Transverse colon (tissue), 4 donors: Measurements from ENCODE around the gene TCL1B. TPM values are rescaled to one million over a fixed set of nuclear protein-coding genes. Genes with fewer than 3 reads are reported as not detected.

Source experiments
- DNase-seq: peaks from one replicate; pipeline ENCODE4 v3.0.0-alpha.2; 2019
- H3K27ac ChIP-seq, 4 donors: fragments of 200-600 bp; sonication (generic); 2 replicates each; pipeline ENCODE4 v1.5.1; 2016 to 2018; ENCODE audit warnings: inconsistent platforms in 4 of 4
- H3K27me3 ChIP-seq: fragments of 200-600 bp; sonication (generic); 2 replicates; pipeline ENCODE4 v1.5.1; 2017; ENCODE audit warnings: inconsistent platforms
- H3K36me3 ChIP-seq, 4 donors: fragments of 200-600 bp; sonication (generic); 2 replicates each; pipeline ENCODE4 v1.5.1; 2017 to 2019; ENCODE audit warnings: inconsistent platforms in 4 of 4
- H3K4me1 ChIP-seq, 4 donors: fragments of 200-600 bp; sonication (generic); 2 replicates each; pipeline ENCODE4 v1.5.1; 2017 to 2020; ENCODE audit warnings: inconsistent platforms in 4 of 4
- H3K4me3 ChIP-seq, 4 donors: fragments of 200-600 bp; sonication (generic); 1 replicate in 1 of 4; 2 replicates in 3 of 4; pipeline versions ENCODE4 v1.5.1 to v1.6.1; 2017 to 2019; ENCODE audit warnings: inconsistent platforms in 4 of 4
- H3K9me3 ChIP-seq, 2 donors: fragments of 200-600 bp; sonication (generic); 2 replicates each; pipeline ENCODE4 v1.5.1; 2017 to 2019; ENCODE audit warnings: inconsistent platforms in 2 of 2
- EP300 ChIP-seq: sonication (generic); formaldehyde crosslinking; IDR thresholded peaks from one replicate; pipeline ENCODE4 v1.6.1; 2017; ENCODE audit warnings: antibody characterized with exemption, low read depth
- POLR2A ChIP-seq: fragments of 450-650 bp; IDR thresholded peaks from one replicate; pipeline ENCODE4 v1.6.1; 2016; ENCODE audit warnings: antibody characterized with exemption, mild to moderate bottlenecking, moderate library complexity
- POLR2AphosphoS5 ChIP-seq, 3 donors: sonication (generic); formaldehyde crosslinking; IDR thresholded peaks; one replicate each; pipeline ENCODE4 v1.6.1; 2016; ENCODE audit warnings: antibody characterized with exemption in 3 of 3
- WGBS, 2 donors: methylation state at CpG; one replicate each; pipeline ENCODE4 v1.1.5; 2018; ENCODE audit warnings: low coverage in 1 of 2; 5-methylcytosine and 5-hydroxymethylcytosine counted together
- in situ Hi-C, 4 donors: fragments of 200-750 bp; cut with MboI; loops; one replicate each; pipeline versions ENCODE4 v1.15.0 to v1.15.1; 2017; ENCODE audit warnings: low sequenced_read_pairs in 3 of 4, low pct_ligation_motif_present in 1 of 4, low pct_unique_long_range_greater_than_20kb in 1 of 4
- intact Hi-C: fragments of 100-400 bp; cut with DNase I; formaldehyde crosslinking; loops from one replicate; pipeline ENCODE4 v1.15.1; 2023; ENCODE audit warnings: low total_unique reads
- total RNA-seq, 4 donors: library from RNA; depleted of rRNA; stranded (reverse); fragments of >200 nt; gene quantifications; one replicate each; pipeline ENCODE4 v1.1.0, GENCODE V29; 2016
- TF ChIP-seq, protein P1 (sequence below), 5 experiments: fragments of 200-600 bp in 3 of 5; fragments of 450-650 bp in 2 of 5; sonication (generic) in 3 of 5; IDR thresholded peaks; 1 replicate in 2 of 5; 2 replicates in 3 of 5; pipeline ENCODE4 v1.5.1; 2016 to 2017; ENCODE audit warnings: antibody characterized with exemption in 5 of 5, inconsistent platforms in 3 of 5, mild to moderate bottlenecking in 2 of 5, moderate library complexity in 1 of 5

TCL1B gene
- total RNA-seq, 4 donors from 2014 or later, result 0.64 TPM; not detected in 3

GRCh38 chr14:95703805-95704204, 17.6 kb downstream of the TCL1B start:
- in situ Hi-C loops, result no loop called here
- H3K27ac ChIP-seq, result no peak overlapping the region
- intact Hi-C loops, result no loop called here
- no peak for DNase-seq
- no peaks in the 10 kb centered on the region for H3K4me1 ChIP-seq
- no peaks in the 10 kb centered on the region for H3K36me3 ChIP-seq
- WGBS, 2 donors, result 37 to 76% methylated on average over 3 of the region's 3 CpGs
- H3K9me3 ChIP-seq, result no peaks in the 10 kb centered on the region
- no peak overlapping the region for H3K4me3 ChIP-seq
- TF ChIP-seq POLR2AphosphoS5 (IDR thresholded peaks at IDR 0.05) (no peak), POLR2A (no peak), EP300 (no peak)
- TF ChIP-seq, protein P1, sequence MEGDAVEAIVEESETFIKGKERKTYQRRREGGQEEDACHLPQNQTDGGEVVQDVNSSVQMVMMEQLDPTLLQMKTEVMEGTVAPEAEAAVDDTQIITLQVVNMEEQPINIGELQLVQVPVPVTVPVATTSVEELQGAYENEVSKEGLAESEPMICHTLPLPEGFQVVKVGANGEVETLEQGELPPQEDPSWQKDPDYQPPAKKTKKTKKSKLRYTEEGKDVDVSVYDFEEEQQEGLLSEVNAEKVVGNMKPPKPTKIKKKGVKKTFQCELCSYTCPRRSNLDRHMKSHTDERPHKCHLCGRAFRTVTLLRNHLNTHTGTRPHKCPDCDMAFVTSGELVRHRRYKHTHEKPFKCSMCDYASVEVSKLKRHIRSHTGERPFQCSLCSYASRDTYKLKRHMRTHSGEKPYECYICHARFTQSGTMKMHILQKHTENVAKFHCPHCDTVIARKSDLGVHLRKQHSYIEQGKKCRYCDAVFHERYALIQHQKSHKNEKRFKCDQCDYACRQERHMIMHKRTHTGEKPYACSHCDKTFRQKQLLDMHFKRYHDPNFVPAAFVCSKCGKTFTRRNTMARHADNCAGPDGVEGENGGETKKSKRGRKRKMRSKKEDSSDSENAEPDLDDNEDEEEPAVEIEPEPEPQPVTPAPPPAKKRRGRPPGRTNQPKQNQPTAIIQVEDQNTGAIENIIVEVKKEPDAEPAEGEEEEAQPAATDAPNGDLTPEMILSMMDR (IDR thresholded peaks at IDR 0.05), result no peak
- H3K27me3 ChIP-seq, result peaks cover 34% of the 10 kb centered on the region

DNA sequence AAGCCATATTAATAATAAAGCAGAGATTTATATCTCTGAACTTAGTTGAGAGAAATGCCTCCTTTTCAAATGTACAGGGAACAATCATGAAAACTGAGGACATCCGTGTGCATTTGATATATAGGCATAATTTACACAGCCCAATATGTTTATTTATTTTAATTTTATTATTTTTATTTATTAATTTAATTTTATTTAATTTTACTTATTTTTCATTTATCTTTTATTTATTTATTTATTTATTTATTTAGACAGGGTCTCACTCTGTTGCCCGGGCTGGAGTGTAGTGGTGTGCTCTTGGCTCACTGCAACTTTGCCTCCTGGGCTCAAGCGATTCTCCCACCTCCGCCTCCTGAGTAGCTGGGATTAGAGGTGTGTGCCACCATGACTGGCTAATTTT, 19.3 kb downstream of the TCL1B start:
- Histone ChIP-seq H3K4me3 (no peak overlapping the region), H3K27ac (no peak overlapping the region), H3K9me3 (no peaks in the 10 kb centered on the region), H3K27me3 (peaks cover 34% of the 10 kb centered on the region), H3K36me3 (no peaks in the 10 kb centered on the region), H3K4me1 (no peaks in the 10 kb centered on the region)
- WGBS, 2 donors, result 84 to 89% methylated on average over 4 of the region's 4 CpGs
- intact Hi-C loops, result no loop called here
- DNase-seq, result no peak
- in situ Hi-C loops, result no loop called here
- TF ChIP-seq, protein P1 (IDR thresholded peaks at IDR 0.05), result no peak
- TF ChIP-seq POLR2A (no peak), EP300 (no peak), POLR2AphosphoS5 (IDR thresholded peaks at IDR 0.05) (no peak)

DNA sequence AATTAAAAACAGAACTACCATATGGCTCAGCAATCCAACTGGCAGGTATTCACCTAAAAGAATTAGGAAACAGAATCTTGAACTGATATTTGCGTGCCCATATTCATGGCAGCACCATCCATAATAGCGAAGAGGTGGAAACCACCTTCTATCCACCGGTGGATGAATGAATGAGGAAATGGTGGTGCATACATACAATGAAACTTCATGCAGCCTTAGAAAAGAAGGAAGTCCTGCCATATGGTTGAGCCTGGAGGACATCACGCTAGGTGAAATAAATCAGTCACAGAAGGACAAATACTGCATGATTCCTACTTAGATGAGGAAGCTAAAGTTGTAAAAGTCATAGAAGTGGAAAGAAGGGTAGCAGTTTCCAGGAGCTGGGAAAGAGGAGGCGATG, 21.1 kb downstream of the TCL1B start:
- in situ Hi-C loops, result no loop called here
- H3K4me3 ChIP-seq, result no peak overlapping the region
- WGBS, 2 donors, result 66 to 70% methylated on average over 5 of the region's 5 CpGs
- peaks cover 20% of the 10 kb centered on the region for H3K27me3 ChIP-seq
- DNase-seq, result no peak
- H3K4me1 ChIP-seq, result no peaks in the 10 kb centered on the region
- no peak overlapping the region for H3K27ac ChIP-seq
- no peaks in the 10 kb centered on the region for H3K36me3 ChIP-seq
- intact Hi-C loops, result no loop called here
- TF ChIP-seq EP300, result no peak
- TF ChIP-seq, protein P1 (IDR thresholded peaks at IDR 0.05), result no peak
- no peak for TF ChIP-seq POLR2AphosphoS5 (IDR thresholded peaks at IDR 0.05)
- TF ChIP-seq POLR2A, result no peak
- H3K9me3 ChIP-seq, result no peaks in the 10 kb centered on the region

GRCh38 chr14:95710106-95710505, 23.9 kb downstream of the TCL1B start:
- H3K4me1 ChIP-seq, result no peaks in the 10 kb centered on the region
- no peak overlapping the region for H3K27ac ChIP-seq
- H3K9me3 ChIP-seq, result no peaks in the 10 kb centered on the region
- no peak overlapping the region for H3K4me3 ChIP-seq
- no peak for DNase-seq
- in situ Hi-C loops (no loop called here), intact Hi-C loops (no loop called here)
- TF ChIP-seq, protein P1 (IDR thresholded peaks at IDR 0.05), result no peak
- TF ChIP-seq EP300, result no peak
- no peak for TF ChIP-seq POLR2AphosphoS5 (IDR thresholded peaks at IDR 0.05)
- TF ChIP-seq POLR2A, result no peak
- peaks cover 26% of the 10 kb centered on the region for H3K27me3 ChIP-seq
- no peaks in the 10 kb centered on the region for H3K36me3 ChIP-seq
- WGBS, 2 donors, result 63 to 79% methylated on average over 1 to 17 of the region's 17 CpGs
